ENCODE measurements around the gene CXXC4. TPM values are rescaled to one million over a fixed set of nuclear protein-coding genes. Genes with fewer than 3 reads are reported as not detected.

The CXXC4 gene
- total RNA-seq, 2 donors from 2014 or later, result 5.6 to 12.4 TPM

GRCh38 chr4:104489731-104490095, 5.0 kb downstream of the CXXC4 start:
- TF ChIP-seq, protein P1, sequence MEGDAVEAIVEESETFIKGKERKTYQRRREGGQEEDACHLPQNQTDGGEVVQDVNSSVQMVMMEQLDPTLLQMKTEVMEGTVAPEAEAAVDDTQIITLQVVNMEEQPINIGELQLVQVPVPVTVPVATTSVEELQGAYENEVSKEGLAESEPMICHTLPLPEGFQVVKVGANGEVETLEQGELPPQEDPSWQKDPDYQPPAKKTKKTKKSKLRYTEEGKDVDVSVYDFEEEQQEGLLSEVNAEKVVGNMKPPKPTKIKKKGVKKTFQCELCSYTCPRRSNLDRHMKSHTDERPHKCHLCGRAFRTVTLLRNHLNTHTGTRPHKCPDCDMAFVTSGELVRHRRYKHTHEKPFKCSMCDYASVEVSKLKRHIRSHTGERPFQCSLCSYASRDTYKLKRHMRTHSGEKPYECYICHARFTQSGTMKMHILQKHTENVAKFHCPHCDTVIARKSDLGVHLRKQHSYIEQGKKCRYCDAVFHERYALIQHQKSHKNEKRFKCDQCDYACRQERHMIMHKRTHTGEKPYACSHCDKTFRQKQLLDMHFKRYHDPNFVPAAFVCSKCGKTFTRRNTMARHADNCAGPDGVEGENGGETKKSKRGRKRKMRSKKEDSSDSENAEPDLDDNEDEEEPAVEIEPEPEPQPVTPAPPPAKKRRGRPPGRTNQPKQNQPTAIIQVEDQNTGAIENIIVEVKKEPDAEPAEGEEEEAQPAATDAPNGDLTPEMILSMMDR (conservative IDR thresholded peaks at IDR 0.05), result no peak
- no peaks in the 10 kb centered on the region for H3K36me3 Mint-ChIP-seq (ENCODE audit: low read depth)
- Histone ChIP-seq H3K36me3 (ENCODE audit: control insufficient read depth, insufficient read depth, low read length) (no peaks in the 10 kb centered on the region), H3K4me1 (ENCODE audit: control insufficient read depth, insufficient read depth, low read length) (no peaks in the 10 kb centered on the region), H3K9ac (ENCODE audit: extremely low read depth, low read length, poor library complexity, severe bottlenecking) (no peak overlapping the region), H3K27me3 (ENCODE audit: control insufficient read depth, insufficient read depth, low read length, poor library complexity, severe bottlenecking) (peaks cover 12% of the 10 kb centered on the region), H3K9me3 (ENCODE audit: control insufficient read depth, low read length) (no peaks in the 10 kb centered on the region), H3K4me3 (ENCODE audit: low read length) (peak overlapping the region; percentile 22), H3K27ac (ENCODE audit: low read depth, low read length) (no peak overlapping the region)
- peaks cover 37% of the 10 kb centered on the region for H3K4me1 Mint-ChIP-seq
- H3K9me3 Mint-ChIP-seq, result no peaks in the 10 kb centered on the region
- peak overlapping the region; percentile 71 for H3K4me3 Mint-ChIP-seq
- DNase-seq, result no peak
- H3K27me3 Mint-ChIP-seq (ENCODE audit: insufficient read depth), result peaks cover 32% of the 10 kb centered on the region
- H3K27ac Mint-ChIP-seq, result no peak overlapping the region

DNA sequence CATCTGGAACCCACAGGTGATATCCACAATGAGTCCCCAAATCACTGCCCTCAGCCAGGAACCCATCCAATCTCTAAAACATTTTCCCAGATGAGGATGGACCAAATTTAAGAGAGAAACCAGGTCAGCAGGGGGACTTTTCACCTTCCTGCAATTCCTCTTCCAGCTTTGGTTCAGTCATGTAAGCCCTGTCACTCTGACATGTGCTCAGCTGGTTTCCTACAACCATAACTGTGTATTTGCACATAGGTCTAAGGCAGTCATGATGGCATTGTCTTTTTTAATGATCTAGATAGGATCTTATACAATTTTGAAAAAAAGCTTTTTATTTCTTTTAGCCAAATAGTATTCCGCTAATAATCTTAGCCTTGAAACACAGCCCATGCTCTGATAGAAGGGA, 6.5 kb downstream of the CXXC4 start:
- Histone ChIP-seq H3K9me3 (ENCODE audit: control insufficient read depth, low read length) (no peaks in the 10 kb centered on the region), H3K4me1 (ENCODE audit: control insufficient read depth, insufficient read depth, low read length) (no peaks in the 10 kb centered on the region), H3K27me3 (ENCODE audit: control insufficient read depth, insufficient read depth, low read length, poor library complexity, severe bottlenecking) (peaks cover 12% of the 10 kb centered on the region), H3K27ac (ENCODE audit: low read depth, low read length) (no peak overlapping the region), H3K36me3 (ENCODE audit: control insufficient read depth, insufficient read depth, low read length) (no peaks in the 10 kb centered on the region), H3K9ac (ENCODE audit: extremely low read depth, low read length, poor library complexity, severe bottlenecking) (no peak overlapping the region), H3K4me3 (ENCODE audit: low read length) (no peak overlapping the region)
- Mint-ChIP-seq H3K4me1 (peaks cover 26% of the 10 kb centered on the region), H3K27me3 (ENCODE audit: insufficient read depth) (peaks cover 29% of the 10 kb centered on the region), H3K36me3 (ENCODE audit: low read depth) (no peaks in the 10 kb centered on the region), H3K4me3 (no peak overlapping the region), H3K27ac (no peak overlapping the region), H3K9me3 (no peaks in the 10 kb centered on the region)
- DNase-seq, result no peak
- 100% methylated on average over 1 of the region's 1 CpG; no CpG with 5 or more reads in 1 of the 2 experiments for WGBS, 2 experiments (ENCODE audit: insufficient coverage in 1 of 2, insufficient read length in 1 of 2)
- TF ChIP-seq, protein P1 (conservative IDR thresholded peaks at IDR 0.05), result no peak

DNA sequence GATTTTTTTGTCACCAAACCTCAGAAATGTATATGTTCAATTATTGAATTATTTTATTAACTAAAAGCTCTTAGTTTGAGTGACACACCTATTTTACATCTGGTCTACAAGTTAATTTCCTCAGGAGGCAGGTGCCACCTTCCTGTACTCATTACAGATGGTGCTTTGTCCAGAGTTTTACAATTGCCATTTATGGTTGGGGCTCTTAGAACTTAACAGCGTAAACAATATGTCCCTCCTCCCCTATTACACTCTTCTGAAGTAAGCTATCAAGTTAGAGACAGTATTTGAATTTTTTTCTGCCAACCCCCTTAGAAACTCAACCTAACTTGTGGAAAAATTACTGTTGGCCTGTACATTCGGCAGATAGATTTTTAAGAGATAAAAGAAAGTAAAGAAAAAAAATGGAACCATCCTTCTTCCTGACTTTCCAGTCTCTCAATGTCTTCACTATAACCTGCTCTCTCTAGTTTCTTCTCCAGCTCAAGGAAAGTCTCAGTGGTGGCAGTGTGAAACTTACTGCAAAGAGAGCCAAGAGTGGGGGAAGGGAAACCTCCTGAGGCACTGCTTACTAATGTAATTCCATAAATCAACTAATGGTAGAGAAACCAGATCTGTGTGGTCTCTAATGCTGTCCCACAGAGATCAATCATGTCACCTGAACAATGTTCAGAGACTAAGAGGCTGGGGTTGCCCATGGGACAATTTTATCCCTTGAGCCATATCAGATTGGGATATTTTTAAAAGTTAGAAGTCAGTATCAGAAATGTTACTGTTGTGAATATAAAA, 7.8 kb downstream of the CXXC4 start:
- 70 to 92% methylated on average over 1 to 2 of the region's 2 CpGs for WGBS, 2 experiments (ENCODE audit: insufficient coverage in 1 of 2, insufficient read length in 1 of 2)
- Histone ChIP-seq H3K36me3 (ENCODE audit: control insufficient read depth, insufficient read depth, low read length) (no peaks in the 10 kb centered on the region), H3K4me1 (ENCODE audit: control insufficient read depth, insufficient read depth, low read length) (no peaks in the 10 kb centered on the region), H3K9me3 (ENCODE audit: control insufficient read depth, low read length) (no peaks in the 10 kb centered on the region), H3K27ac (ENCODE audit: low read depth, low read length) (no peak overlapping the region), H3K27me3 (ENCODE audit: control insufficient read depth, insufficient read depth, low read length, poor library complexity, severe bottlenecking) (peaks cover 12% of the 10 kb centered on the region), H3K4me3 (ENCODE audit: low read length) (no peak overlapping the region), H3K9ac (ENCODE audit: extremely low read depth, low read length, poor library complexity, severe bottlenecking) (no peak overlapping the region)
- H3K4me3 Mint-ChIP-seq, result no peak overlapping the region
- DNase-seq, result no peak
- H3K4me1 Mint-ChIP-seq, result peaks cover 17% of the 10 kb centered on the region
- H3K27ac Mint-ChIP-seq, result peak overlapping the region; percentile 0
- no peaks in the 10 kb centered on the region for H3K36me3 Mint-ChIP-seq (ENCODE audit: low read depth)
- TF ChIP-seq, protein P1 (conservative IDR thresholded peaks at IDR 0.05), result no peak
- H3K9me3 Mint-ChIP-seq, result no peaks in the 10 kb centered on the region
- H3K27me3 Mint-ChIP-seq (ENCODE audit: insufficient read depth), result peaks cover 29% of the 10 kb centered on the region

Measured in endodermal cell (in vitro differentiated cells).